ENCODE results near the gene PER2. TPM values are rescaled to one million over a fixed set of nuclear protein-coding genes. Genes with fewer than 3 reads are reported as not detected.

PER2 gene
- polyA plus RNA-seq, 2 of the 4 experiments (the other 2 are of a cell fraction), result 3.4 to 8.5 TPM

DNA sequence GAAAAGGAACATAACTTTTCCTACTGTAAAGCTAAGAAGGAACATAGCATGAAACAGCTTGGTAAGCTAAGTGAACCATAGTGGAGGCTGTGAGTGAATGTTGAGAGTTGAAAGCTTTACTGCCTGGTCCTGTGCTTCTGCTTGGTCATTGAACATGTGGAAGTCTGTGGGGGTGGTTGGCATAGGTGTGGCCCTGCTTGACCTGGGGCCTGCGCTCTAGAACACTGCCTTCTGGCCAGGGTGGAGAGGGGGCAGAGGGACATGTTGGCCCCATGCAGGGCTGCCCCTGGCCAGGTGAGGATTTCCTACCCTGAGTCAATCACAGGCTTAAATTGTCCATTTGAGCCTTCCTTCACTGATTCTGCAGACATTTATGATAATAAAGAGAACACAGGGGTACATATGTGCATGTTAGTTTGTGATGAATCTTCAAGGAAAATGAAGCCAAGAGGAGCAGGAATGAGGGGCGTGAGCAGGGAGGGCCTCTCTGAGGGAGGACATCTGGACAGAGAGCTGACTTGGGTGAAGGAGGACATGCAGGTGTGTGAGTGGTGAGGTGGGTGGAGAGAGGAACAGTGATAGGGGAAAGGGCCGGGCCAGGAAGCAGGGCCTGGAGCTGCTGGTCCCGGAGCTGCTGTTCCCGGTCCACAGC lies 48.5 kb upstream of the PER2 start:
- ChIA-PET POLR2A (no interaction called here), CTCF (interaction anchor here (0.6 to 2.3 kb wide), 6 partner anchors 11 to 81 kb away, joined by 3 to 9 read pairs (median 6); no protein-coding TSS in a partner anchor)
- H3K4me1 ChIP-seq, result peaks cover 6% of the 10 kb centered on the region; the same call in 2 of the 3 replicates
- TF ChIP-seq HDAC2 (IDR thresholded peaks at IDR 0.05), result no peak
- no peak for TF ChIP-seq CHD2 (IDR thresholded peaks at IDR 0.05; ENCODE audit: low read length, partially characterized antibody)
- TF ChIP-seq, protein P1, sequence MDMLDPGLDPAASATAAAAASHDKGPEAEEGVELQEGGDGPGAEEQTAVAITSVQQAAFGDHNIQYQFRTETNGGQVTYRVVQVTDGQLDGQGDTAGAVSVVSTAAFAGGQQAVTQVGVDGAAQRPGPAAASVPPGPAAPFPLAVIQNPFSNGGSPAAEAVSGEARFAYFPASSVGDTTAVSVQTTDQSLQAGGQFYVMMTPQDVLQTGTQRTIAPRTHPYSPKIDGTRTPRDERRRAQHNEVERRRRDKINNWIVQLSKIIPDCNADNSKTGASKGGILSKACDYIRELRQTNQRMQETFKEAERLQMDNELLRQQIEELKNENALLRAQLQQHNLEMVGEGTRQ (IDR thresholded peaks at IDR 0.05), result no peak
- no peak for TF ChIP-seq JUNB (IDR thresholded peaks at IDR 0.05)
- TF ChIP-seq, protein P2, sequence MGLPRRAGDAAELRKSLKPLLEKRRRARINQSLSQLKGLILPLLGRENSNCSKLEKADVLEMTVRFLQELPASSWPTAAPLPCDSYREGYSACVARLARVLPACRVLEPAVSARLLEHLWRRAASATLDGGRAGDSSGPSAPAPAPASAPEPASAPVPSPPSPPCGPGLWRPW (IDR thresholded peaks at IDR 0.05), result no peak
- no peak for TF ChIP-seq RARB (CRISPR knock-in tag; IDR thresholded peaks at IDR 0.05)
- TF ChIP-seq POLR2AphosphoS2 (conservative IDR thresholded peaks at IDR 0.05; ENCODE audit: low read length), result no peak
- TF ChIP-seq, protein P3, sequence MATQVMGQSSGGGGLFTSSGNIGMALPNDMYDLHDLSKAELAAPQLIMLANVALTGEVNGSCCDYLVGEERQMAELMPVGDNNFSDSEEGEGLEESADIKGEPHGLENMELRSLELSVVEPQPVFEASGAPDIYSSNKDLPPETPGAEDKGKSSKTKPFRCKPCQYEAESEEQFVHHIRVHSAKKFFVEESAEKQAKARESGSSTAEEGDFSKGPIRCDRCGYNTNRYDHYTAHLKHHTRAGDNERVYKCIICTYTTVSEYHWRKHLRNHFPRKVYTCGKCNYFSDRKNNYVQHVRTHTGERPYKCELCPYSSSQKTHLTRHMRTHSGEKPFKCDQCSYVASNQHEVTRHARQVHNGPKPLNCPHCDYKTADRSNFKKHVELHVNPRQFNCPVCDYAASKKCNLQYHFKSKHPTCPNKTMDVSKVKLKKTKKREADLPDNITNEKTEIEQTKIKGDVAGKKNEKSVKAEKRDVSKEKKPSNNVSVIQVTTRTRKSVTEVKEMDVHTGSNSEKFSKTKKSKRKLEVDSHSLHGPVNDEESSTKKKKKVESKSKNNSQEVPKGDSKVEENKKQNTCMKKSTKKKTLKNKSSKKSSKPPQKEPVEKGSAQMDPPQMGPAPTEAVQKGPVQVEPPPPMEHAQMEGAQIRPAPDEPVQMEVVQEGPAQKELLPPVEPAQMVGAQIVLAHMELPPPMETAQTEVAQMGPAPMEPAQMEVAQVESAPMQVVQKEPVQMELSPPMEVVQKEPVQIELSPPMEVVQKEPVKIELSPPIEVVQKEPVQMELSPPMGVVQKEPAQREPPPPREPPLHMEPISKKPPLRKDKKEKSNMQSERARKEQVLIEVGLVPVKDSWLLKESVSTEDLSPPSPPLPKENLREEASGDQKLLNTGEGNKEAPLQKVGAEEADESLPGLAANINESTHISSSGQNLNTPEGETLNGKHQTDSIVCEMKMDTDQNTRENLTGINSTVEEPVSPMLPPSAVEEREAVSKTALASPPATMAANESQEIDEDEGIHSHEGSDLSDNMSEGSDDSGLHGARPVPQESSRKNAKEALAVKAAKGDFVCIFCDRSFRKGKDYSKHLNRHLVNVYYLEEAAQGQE (IDR thresholded peaks at IDR 0.05), result no peak
- no peak for TF ChIP-seq ZC3H11A (IDR thresholded peaks at IDR 0.05)
- TF ChIP-seq NR3C1 (IDR thresholded peaks at IDR 0.05), result no peak
- TF ChIP-seq TP53 (CRISPR knock-in tag; IDR thresholded peaks at IDR 0.05), result no peak
- TF ChIP-seq, protein P4, sequence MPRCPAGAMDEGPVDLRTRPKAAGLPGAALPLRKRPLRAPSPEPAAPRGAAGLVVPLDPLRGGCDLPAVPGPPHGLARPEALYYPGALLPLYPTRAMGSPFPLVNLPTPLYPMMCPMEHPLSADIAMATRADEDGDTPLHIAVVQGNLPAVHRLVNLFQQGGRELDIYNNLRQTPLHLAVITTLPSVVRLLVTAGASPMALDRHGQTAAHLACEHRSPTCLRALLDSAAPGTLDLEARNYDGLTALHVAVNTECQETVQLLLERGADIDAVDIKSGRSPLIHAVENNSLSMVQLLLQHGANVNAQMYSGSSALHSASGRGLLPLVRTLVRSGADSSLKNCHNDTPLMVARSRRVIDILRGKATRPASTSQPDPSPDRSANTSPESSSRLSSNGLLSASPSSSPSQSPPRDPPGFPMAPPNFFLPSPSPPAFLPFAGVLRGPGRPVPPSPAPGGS (IDR thresholded peaks at IDR 0.05), result no peak
- no peak for TF ChIP-seq MYC (IDR thresholded peaks at IDR 0.05; ENCODE audit: borderline replicate concordance, low read length)
- TF ChIP-seq ESRRA (IDR thresholded peaks at IDR 0.05; ENCODE audit: borderline replicate concordance, low read length), result no peak
- TF ChIP-seq GATA3 (IDR thresholded peaks at IDR 0.05; ENCODE audit: borderline replicate concordance), result no peak
- no peak overlapping the region for H3K4me3 ChIP-seq
- WGBS (ENCODE audit: missing lambda C conversion rate), result 86% methylated on average over 5 of the region's 5 CpGs
- FAIRE-seq (no peak), DNase-seq (ENCODE audit: low read depth in 1 of 2, low spot score in 1 of 2) (no peak), ATAC-seq (no peak)
- H3K9me3 ChIP-seq, result no peaks in the 10 kb centered on the region
- no peak overlapping the region for H3K27ac ChIP-seq
- H3K4me2 ChIP-seq, result no peak overlapping the region

DNA sequence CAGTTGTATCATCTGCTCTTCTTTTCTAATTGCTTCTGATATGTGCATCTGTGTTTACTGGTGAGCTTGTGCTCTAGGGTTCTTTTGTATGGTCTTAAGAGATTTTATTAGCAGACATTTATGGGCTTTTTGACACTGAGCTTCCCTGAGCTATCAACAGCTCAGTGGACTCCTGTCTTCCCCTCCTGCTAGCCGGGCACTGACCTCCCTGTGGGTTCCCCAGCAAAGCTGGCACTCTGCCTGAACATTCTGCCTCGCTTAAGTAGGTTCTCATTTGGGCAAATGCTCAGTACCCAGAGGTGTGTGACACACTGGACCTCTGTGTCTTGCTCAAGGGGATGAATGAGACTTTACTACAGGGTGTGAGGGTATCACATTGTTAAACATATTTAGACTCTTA lies 47.7 kb upstream of the PER2 start:
- 88% methylated on average over 2 of the region's 2 CpGs for WGBS (ENCODE audit: missing lambda C conversion rate)
- no peak overlapping the region for H3K4me2 ChIP-seq
- POLR2A ChIA-PET, result no interaction called here
- H3K4me1 ChIP-seq, result peaks cover 6% of the 10 kb centered on the region; the same call in 2 of the 3 replicates
- FAIRE-seq (no peak), DNase-seq (ENCODE audit: low read depth in 1 of 2, low spot score in 1 of 2) (no peak), ATAC-seq (no peak)
- TF ChIP-seq NPAS2 (CRISPR knock-in tag; IDR thresholded peaks at IDR 0.05; ENCODE audit: borderline replicate concordance) (no peak), CHD4 (IDR thresholded peaks at IDR 0.05; ENCODE audit: borderline replicate concordance) (no peak), HOXB13 (CRISPR knock-in tag; IDR thresholded peaks at IDR 0.05; ENCODE audit: low read depth) (no peak), EHMT2 (IDR thresholded peaks at IDR 0.05; ENCODE audit: low read depth) (no peak), FOXS1 (CRISPR knock-in tag; IDR thresholded peaks at IDR 0.05) (no peak), HEYL (CRISPR knock-in tag; IDR thresholded peaks at IDR 0.05) (no peak)
- TF ChIP-seq, protein P2 (IDR thresholded peaks at IDR 0.05), result no peak
- TF ChIP-seq, protein P5, sequence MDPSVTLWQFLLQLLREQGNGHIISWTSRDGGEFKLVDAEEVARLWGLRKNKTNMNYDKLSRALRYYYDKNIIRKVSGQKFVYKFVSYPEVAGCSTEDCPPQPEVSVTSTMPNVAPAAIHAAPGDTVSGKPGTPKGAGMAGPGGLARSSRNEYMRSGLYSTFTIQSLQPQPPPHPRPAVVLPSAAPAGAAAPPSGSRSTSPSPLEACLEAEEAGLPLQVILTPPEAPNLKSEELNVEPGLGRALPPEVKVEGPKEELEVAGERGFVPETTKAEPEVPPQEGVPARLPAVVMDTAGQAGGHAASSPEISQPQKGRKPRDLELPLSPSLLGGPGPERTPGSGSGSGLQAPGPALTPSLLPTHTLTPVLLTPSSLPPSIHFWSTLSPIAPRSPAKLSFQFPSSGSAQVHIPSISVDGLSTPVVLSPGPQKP (IDR thresholded peaks at IDR 0.05; ENCODE audit: low read depth, low read length), result no peak
- CTCF ChIA-PET, result interaction anchor here (1.1 to 1.7 kb wide), 3 partner anchors 10 to 80 kb away, joined by 3 to 9 read pairs (median 3); no protein-coding TSS in a partner anchor
- H3K9me3 ChIP-seq, result no peaks in the 10 kb centered on the region
- H3K4me3 ChIP-seq, result no peak overlapping the region
- no peak overlapping the region for H3K27ac ChIP-seq

Data from A549 (cell line).